HG02870 (cell line): Measurements from ENCODE around the gene CCDC192.

Experiments used
- ATAC-seq: cut with Tn5 transposase; IDR thresholded peaks from one replicate; pipeline ENCODE4 v1.9.1; 2021; ENCODE audit warnings: mild to moderate bottlenecking, moderate library complexity; ENCODE audit not compliant: unreplicated experiment

Gene CCDC192

DNA sequence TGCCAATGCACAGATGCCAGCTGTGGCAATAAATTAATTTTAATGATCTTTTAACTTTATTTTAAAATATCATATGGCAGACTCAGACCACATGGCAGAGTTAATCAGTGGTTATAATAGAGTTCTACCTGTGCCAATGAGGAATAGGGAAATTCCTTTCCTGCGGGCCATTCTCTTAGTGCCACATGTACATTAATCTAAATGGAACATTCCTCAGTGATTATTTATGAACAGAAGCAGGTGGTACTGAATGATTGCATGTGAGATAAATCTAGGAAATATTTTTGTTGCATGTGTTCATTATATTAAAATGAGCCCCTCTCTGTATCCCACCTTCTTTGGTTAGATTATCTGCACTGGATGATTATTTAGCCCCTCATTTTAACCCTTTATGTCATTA, 102.3 kb downstream of the CCDC192 start:
- ATAC-seq: no peak

DNA sequence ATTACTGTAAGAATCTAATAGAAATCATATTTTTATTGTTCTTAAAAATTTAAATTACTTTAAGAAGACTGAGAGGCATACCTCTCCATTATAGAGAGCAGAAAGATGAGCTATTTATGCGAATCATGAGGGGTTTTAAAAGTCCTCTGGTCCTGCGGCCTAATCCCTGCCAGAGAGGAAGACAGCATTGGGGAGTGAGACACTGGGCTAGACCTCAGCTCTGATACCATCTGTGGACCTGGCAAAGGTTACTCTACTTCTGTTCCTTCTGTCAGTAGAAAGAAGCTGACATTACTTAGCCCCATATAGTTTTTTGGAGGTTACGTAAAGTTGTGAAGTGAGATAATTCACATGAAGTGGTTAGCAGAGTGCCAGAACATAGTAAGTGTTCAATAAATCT, 103.6 kb downstream of the CCDC192 start:
- ATAC-seq: no peak

DNA sequence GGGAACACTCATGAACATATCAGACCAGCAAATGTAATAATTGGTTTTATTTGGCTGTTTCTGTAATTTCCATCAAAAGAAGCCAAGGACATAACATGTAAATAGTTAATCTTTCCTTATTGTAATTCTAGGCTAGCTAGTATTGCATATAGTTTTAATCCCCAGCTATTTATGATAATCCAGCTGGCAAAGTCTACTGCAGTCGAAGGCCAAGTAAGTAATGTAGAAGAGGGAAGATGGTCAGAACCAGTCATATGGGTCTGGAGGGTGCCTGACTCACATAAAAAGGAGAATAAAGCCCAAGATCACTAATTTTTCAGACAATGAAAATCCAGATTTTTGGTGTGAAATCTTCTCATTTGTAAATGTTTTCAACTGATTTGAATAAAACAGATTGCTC, 106.3 kb downstream of the CCDC192 start:
- no peak for ATAC-seq

DNA sequence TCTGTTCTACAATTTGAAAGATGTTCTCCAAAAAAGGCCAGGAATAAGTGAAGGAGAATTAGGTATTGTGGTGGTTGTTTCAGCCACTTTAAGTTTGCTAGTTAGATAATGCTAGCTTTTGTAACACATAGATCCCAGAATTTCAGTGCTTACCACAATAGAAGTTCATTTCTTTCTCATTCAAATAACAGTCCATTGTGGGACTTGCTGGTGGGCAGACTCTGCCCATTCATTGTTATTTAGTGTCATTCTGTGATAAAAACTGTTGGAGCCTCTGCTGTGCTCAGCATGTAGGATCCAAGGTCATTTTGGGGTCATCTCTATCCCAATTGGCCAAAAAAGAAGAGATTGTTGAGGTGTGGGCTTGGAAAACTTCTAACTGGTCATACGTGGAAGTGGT, 106.8 kb downstream of the CCDC192 start:
- ATAC-seq: no peak

DNA sequence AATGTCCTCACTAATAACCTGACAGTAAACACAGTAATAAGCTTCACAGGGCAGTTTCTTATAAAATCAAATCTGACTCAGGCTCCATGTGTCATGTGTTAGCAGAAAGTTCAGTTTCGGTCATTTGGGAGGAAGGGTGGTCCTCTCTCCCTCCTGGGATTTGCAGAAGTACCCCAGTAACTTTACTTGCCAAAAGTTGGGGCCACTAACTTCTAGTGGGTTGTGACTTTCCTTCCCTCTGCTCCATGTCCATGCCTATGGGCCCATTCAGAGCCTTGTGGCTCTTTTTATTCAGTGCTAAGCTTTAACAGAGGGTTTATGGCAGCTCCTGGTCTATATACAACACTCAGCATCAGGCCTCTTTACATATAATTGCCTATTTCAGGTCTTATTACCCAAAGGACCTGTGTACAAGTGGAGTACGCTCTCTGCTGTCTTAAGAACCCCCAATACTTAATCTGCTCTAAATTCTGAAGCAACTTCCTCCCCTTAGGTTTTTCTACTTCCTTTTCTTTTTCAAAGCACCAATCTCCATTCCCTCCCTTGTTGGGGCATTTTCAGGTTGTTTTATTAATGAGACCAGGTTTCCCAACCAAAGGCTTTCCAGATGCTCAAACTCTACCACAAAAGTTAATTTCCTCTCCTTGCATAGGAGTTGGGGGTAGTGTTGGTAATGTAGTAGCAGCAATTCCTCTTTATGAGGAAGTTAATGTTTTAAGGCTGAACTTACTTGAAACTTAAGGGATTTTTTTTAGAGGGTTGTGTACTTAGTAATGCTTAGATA, 107.7 kb downstream of the CCDC192 start:
- no peak for ATAC-seq

DNA sequence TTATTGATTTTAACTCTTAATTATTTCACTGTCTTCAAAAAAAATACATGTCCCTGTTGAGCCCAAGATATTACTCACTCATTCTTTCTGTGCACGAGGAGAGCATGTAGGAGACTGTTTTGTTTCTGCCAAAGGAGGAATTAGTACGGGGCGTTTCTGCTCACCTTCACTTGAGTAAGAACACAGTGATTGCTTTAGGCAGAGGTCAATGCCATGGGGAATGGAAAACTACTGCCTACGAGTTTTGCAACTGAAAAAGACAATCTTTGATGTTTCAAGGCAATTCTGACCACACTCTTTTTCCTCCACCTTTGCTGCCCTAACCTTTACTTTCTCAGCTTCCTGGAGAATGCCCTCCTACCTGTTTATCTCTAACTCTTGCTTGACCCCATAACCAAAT, 109.4 kb downstream of the CCDC192 start:
- no peak for ATAC-seq

DNA sequence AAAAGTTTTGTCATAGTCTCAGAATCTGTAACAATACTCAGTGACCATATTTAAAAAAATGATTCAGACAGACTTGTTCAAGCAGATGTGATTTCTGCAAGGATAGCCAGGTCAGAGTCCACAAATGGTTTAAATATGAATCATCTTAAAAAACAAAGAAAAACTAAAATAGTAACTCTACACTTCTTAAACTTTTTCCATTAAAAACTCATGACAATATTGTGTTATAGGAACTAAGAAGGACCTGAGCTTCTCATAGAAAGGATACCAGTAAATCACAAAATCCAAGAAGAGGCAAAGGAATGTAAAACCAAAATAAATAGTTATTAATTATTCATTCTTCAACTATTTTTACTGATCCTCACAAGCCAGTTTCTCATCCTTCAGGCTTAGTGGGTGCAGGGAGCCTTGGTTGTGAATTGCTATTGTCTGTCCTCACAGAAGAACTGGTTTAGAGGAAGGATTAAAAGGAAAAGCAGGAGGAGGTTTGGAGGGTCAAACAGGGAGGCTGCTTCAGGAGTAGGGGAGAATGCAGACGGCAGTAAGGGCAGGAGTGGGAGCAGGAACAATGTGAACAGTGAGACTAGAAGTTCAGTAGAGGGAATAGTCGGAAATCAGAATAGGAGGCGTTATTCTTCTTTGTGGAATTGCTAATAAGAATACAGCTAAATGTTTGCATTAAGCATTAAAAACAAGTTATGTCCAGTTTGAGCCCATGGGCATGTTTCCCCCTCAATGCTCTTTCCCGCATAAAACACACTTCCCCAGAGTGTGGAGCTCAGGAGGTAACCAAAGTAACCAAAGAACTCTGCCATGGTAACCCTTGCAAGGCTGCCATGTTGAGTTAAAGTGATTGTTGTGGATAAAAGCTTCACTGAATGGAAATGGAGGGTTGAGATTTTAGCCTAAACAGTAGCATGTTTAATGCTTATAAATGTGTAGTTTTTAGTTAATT, 110.7 kb downstream of the CCDC192 start:
- ATAC-seq: no peak

DNA sequence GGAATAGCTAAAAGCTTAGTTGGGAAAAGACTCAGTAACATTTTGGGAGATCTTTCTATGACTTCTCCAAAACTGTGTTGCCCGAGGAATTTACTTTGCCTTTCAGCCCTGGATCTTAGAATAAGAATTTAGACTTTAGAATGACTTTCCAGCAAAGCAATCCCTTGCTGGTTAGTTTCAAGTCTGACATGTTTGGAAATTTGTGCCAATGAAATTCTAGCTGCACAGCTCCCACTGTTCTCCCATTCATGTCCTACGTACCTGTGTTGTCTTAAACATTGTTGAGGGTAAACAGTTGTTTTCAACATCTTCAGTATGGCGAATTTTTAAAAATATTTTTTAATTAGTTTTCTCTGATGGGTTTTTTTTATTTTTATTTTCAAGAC, 111.4 kb downstream of the CCDC192 start:
- ATAC-seq: no peak

DNA sequence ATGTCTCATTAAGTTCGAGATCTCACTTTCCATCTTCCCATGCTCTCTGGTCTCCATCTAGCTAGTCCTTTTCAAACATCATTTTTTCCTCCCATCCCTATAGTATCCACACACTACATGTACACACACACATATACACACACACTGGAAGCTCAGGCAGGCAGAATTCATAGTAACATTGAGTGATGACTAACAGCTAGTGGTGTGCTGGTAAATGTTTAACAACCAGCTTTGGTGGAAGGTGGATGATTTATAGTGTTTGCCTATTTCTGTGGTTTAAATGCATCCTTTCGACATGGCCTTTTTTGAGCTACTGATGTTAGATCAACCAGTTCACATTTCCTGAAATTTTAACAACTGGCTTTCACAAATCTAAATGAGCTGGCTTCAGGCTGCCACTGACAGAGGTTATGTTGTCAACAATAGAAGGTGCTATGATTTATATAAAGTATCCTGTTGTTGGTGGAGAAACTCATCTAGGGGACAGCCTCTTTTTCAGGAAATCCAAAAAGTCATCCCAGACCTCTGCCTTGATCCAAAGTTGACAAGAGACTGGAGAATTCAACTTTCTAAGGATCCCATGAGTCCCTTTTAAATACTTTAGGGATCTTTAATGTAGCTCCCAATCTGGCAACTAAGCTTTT, 117.8 kb downstream of the CCDC192 start:
- no peak for ATAC-seq

DNA sequence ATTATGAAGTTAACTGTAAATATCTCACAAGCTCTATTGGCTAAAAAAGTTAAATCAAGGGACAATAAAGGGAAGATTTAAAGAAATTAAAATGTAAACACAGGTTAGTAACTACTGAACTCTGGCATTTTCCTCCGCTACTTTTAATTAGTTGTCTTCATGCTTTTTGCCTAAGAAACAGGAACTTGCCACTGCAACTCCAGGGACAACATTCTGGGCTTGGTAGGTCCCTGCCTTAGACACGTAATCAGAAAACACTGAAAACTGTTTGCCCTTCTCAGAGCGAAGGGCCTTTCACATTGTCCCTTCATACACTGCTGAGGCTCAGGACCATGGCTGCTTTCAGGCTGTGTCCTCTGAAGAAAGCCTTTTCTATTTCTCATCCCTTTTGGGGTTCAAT, 118.7 kb downstream of the CCDC192 start:
- ATAC-seq: no peak

DNA sequence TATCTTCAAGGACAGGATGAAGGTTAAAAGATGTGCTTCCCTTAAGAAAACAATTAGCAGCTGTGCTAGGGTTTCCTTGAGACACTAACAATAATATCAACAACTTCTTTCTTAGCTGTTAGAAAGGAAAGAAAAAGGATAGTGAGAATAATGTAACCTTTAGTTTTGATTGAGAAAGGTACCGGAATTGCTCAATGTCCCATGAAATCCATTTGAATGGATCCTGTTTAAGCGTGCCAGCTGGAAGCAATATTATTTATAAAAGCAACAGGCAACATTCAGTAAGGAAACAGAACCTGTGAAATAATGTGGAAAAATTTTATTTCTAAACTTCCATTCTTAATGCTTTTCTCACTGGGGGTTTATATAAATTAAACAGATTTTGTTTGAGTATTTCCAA, 120.9 kb downstream of the CCDC192 start:
- ATAC-seq: no peak

DNA sequence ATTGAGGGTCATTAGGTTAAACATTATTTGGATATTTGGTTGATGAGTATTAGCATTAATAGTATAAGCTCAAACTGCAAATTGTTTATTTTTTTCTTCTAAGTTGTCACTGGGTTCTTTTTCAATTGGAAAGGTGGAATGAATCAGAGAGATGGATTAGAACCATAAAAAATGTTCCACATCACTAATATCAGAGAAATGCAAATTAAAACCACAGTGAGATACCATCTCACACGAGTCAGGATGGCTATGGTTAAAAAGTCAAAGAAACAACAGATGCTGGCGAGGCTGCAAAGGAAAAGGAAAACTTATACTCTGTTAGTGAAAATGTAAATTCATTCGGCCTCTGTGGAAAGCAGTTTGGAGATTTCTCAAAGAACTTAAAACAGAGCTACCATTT, 122.8 kb downstream of the CCDC192 start:
- no peak for ATAC-seq

DNA sequence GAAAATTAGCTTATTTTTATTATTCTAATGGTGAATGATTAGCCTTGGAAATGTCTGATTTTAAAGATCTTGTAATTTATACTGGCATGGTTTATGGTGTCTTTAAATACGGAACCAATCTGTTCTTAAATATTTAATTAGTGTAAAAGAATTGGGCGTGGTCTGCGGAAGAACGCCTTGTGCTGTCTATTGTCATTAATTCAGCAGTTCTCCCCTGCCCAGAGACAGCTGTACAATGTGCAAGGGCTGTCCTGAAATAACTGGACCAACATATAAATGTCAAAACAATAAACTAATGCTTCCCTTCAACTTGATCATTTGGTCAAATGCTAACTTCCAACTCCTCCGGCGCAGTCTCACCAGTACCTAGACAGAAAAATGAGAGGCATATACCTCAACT, 124.3 kb downstream of the CCDC192 start:
- ATAC-seq: no peak

DNA sequence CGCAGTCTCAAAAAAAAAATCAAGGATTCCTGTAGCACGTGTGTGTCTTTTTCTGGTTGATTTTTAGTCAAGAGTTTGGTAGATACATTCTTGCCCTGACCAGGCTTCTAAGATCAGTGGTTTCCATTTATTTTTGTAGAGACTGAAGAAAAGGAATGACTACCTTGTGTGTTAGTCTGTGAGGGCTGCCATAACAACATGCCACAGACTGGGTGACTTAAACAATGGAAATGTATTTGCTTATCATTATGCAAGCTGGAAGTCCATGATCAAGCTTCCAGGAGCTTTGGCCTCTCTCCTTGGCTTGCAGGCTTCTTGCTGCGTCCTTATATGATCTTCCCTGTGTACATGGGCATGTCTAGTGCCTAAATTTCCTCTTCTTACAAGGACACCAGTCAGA, 127.0 kb downstream of the CCDC192 start:
- ATAC-seq: no peak

DNA sequence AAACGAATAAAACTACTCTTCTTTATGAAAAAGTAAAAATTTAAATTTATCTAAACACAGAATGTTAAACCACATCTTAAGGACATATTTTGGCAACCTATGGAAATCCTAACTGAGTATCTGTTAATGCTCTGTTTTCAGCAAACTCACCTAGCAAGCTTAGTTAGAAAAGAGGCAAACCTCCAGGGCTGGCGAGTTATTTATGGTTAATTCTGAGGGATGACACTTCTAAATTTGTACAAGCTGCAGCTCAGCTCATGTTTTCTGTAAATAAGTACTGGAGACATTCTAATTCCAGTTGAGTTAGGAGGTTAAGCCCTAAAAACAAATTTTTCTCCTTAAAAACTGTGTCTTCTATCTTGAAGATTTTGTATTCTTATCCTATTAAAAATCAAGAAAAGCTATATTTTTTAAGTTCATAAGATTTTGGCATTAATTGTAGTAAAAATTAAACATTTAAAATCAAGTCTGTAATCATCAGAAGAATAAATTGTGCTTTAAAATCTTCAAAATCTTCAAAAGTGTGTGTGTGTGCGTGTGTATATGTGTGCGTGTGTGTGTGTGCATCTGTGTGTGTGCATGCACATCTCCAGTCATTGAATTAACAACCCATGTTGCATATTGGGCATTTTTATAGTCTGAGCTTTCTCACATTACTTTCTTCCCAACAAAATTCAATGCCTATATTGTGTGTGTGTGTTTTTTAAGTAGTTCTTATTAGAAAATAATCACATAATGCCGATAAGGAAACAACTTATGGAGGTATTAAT, 127.8 kb downstream of the CCDC192 start:
- ATAC-seq: no peak

DNA sequence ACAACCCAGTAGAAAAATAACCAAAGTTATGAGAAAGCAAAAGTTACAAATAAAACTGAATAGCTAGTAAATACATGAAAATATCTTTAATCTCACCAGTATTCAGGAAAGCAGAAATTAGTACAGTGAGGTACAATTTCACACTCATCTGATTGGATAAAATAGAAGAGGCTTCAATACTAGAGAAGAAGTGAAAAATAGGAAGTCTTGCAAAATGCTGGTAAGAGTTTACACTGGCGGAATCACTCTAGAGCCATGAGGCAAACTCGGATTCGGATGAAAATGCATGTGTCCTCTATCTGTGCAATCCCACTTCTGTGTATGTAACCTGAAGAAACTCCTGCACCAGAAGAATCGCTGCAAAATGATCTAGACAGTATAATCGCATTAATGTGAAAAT, 128.9 kb downstream of the CCDC192 start:
- ATAC-seq: no peak

DNA sequence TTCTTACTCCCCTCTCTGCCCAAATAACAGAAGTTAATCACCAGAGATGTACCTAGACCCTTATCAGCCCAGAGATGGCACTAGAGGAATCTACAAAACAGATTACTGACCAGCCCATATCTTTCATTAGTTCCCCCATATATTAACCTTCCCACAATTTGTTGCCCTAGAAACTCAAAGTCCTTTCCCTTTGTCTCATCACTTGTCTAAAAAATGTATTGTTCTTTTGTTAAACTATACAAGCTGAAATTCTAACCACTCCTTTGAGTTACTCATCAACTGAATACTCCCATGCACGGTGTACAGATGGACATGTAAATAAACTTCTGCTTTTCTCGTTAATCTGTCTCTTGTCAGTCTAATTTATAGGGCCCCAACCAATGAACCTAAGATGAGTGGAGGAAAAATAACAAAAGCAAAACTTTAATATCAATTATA, 130.9 kb downstream of the CCDC192 start:
- no peak for ATAC-seq

DNA sequence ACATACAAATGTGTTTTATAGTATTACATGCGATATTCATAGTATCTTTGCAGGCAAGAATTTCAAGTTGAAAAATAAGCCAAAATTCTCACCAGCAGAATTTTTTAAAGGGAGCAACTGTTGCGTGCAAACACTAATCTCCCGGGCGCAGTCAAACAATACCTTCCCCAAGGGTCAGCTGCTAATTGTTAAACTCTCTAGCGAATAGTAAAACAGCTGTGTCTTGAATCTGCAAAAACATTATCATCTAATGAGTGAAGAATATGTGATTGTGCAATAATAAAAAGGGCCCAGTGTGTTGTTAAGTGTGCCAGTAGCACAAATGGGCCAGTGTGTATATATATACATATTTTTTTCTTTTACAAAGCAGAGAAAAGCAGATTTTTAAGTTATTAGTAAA, 131.4 kb downstream of the CCDC192 start:
- ATAC-seq: no peak

DNA sequence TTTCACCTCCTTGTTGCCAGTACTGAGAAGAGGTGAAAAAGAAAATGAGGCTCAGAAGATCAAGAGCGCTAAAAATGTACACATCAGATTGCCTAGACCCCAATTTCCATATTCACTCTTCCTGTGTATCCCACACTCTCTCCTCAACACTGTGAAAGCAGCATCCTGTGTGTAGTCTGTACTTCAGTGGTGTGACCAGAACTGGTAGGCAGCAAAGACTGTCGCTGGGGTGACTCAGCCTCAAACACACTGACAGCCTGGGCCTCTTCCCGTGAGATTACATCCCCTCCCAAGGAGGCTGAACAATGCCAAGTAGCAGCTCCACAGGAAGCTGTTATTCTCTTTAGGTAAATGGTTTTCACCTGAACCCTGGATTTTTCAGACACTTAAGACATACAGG, 135.5 kb downstream of the CCDC192 start:
- no peak for ATAC-seq

DNA sequence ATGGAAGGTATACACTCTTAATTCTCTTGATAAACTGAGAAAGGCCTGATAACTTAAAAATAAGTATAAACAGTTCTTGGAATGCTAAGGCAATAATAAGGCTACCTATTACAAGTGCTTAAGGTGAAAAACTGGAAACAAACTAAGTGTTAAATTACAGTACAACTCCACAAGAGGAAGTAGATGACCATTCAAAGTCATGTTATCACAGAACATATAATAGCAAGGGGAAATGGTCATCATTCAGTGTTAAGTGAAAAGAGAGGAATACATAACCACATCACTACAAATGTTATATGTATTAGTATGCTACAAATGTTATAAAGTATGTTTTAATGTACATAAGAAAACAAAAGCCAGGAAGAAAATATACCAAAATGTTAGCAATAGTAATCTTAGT, 135.9 kb downstream of the CCDC192 start:
- ATAC-seq: no peak
